ENCODE data around the gene WWOX. TPM values are rescaled to one million over a fixed set of nuclear protein-coding genes. Genes with fewer than 3 reads are reported as not detected.

WWOX gene
- total and polyA plus RNA-seq, 2 of the 13 experiments (the other 11 are each of a cell fraction or from before 2014, with no cell fraction given), result 9.1 to 37.4 TPM

- peak; percentile 6 for TF ChIP-seq ZNF407 (CRISPR knock-in tag; IDR thresholded peaks at IDR 0.05; ENCODE audit: not compliant biosample characterization)
- TF ChIP-seq KAT7 (CRISPR knock-in tag; IDR thresholded peaks at IDR 0.05; ENCODE audit: borderline replicate concordance), result 0 out of 2 replicates have a peak, but pooled peaks have one; percentile 65
- TF ChIP-seq EED (CRISPR knock-in tag; IDR thresholded peaks at IDR 0.05), result no peak
- TF ChIP-seq BRF2 (CRISPR knock-in tag; IDR thresholded peaks at IDR 0.05), result no peak
- TF ChIP-seq RBM22 (optimal IDR thresholded peaks at IDR 0.05; ENCODE audit: low read length), result peak; percentile 44
- no peak for TF ChIP-seq HOXA9 (CRISPR knock-in tag; IDR thresholded peaks at IDR 0.05; ENCODE audit: borderline replicate concordance)
- 0 out of 2 replicates have a peak, but pooled peaks have one; percentile 61 for TF ChIP-seq ZNF646 (CRISPR knock-in tag; IDR thresholded peaks at IDR 0.05)
- 0 out of 2 replicates have a peak, but pooled peaks have one; percentile 19 for TF ChIP-seq ZNF770 (CRISPR knock-in tag; IDR thresholded peaks at IDR 0.05)
Measured at GRCh38 chr16:78505544-78506366, 406.3 kb downstream of the WWOX start (continued).
